CD1c-positive myeloid dendritic cell (primary cell): Measurements from ENCODE around the gene LRRC36.

Experiments
- DNase-seq: peaks from one replicate; pipeline ENCODE4 v3.0.0-alpha.2; 2016; ENCODE audit errors: extremely low spot score

LRRC36 gene

GRCh38 chr16:67389911-67390815 is 63.5 kb downstream of the LRRC36 start:
- DNase-seq, result peak; percentile 95

GRCh38 chr16:67390816-67391423 is 64.3 kb downstream of the LRRC36 start:
- no peak for DNase-seq

GRCh38 chr16:67391424-67392300 is 65.0 kb downstream of the LRRC36 start:
- peak; percentile 16 for DNase-seq

GRCh38 chr16:67392301-67393059 is 65.9 kb downstream of the LRRC36 start:
- DNase-seq, result no peak

- peak; percentile 79 for DNase-seq
Observed at GRCh38 chr16:67393111-67393787, 66.6 kb downstream of the LRRC36 start, which contains the start of gene TPPP3. TPPP3 (minus strand) TSS chr16:67393498; CDS start chr16:67391111, 2,387 bp downstream.

- DNase-seq, result no peak
Observed at GRCh38 chr16:67393788-67394154, 67.2 kb downstream of the LRRC36 start.

- DNase-seq, result peak; percentile 73
Observed at GRCh38 chr16:67394155-67395104, 67.8 kb downstream of the LRRC36 start.

- DNase-seq, result peak; percentile 58
Observed at GRCh38 chr16:67395105-67395457, 68.5 kb downstream of the LRRC36 start.

- no peak for DNase-seq
Observed at GRCh38 chr16:67395458-67396158, 69.0 kb downstream of the LRRC36 start.

GRCh38 chr16:67396159-67397035 is 69.8 kb downstream of the LRRC36 start:
- DNase-seq, result peak; percentile 53

GRCh38 chr16:67397036-67397801 is 70.6 kb downstream of the LRRC36 start:
- DNase-seq, result no peak

- DNase-seq, result no peak
Observed at GRCh38 chr16:67397812-67398545, 71.4 kb downstream of the LRRC36 start.

- DNase-seq, result no peak
Observed at GRCh38 chr16:67398546-67399217, 72.1 kb downstream of the LRRC36 start.

GRCh38 chr16:67399218-67399733 is 72.7 kb downstream of the LRRC36 start:
- DNase-seq, result peak; percentile 65
